WTC11 (cell line): ENCODE measurements around the gene ZFAND6. TPM values are rescaled to one million over a fixed set of nuclear protein-coding genes. Genes with fewer than 3 reads are reported as not detected.

Experiments
- ATAC-seq: fragments of 200-7000 bp; cut with Tn5 transposase; 2 replicates; pipeline ENCODE4 v1.10.0; 2021; ENCODE audit warnings: mild to moderate bottlenecking, moderate library complexity
- CTCF ChIA-PET: fragments of 300-600 bp; sonication (Branson Sonifier 250); formaldehyde crosslinking; loops from one replicate; lab custom pipeline; 2021; ENCODE audit warnings: antibody characterized with exemption; lab: Charles Lee
- POLR2A ChIA-PET: fragments of 350-600 bp; sonication (Branson Sonifier 250); formaldehyde crosslinking; loops from one replicate; lab custom pipeline; 2021; ENCODE audit warnings: antibody characterized with exemption; lab: Charles Lee
- DNase-seq: peaks from one replicate; pipeline ENCODE4 v3.0.0; 2021; ENCODE audit warnings: low spot score
- H3K27ac Mint-ChIP-seq: 2 replicates; pipeline ENCODE4 v1.8.0; 2021; ENCODE audit warnings: mixed read lengths
- H3K27me3 Mint-ChIP-seq: 2 replicates; pipeline ENCODE4 v1.8.0; 2021; ENCODE audit warnings: low read depth, mild to moderate bottlenecking, moderate library complexity, mixed read lengths
- H3K36me3 Mint-ChIP-seq: 2 replicates; pipeline ENCODE4 v1.8.0; 2021; ENCODE audit warnings: mixed read lengths
- H3K4me1 Mint-ChIP-seq: 2 replicates; pipeline ENCODE4 v1.8.0; 2022; ENCODE audit warnings: mixed read lengths
- H3K4me3 Mint-ChIP-seq: 2 replicates; pipeline ENCODE4 v1.8.0; 2021; ENCODE audit warnings: mild to moderate bottlenecking, moderate library complexity, mixed read lengths
- H3K9me3 Mint-ChIP-seq: 2 replicates; pipeline ENCODE4 v1.8.0; 2021; ENCODE audit warnings: mixed read lengths
- ESRRA ChIP-seq: sonication (generic); formaldehyde crosslinking; IDR thresholded peaks from 2 replicates; pipeline ENCODE4 v1.8.1; 2022; ENCODE audit warnings: mild to moderate bottlenecking, missing genetic modification reagents, borderline replicate concordance
- GTF2I ChIP-seq: fragments of 250-450 bp; sonication (Bioruptor Pico); conservative IDR thresholded peaks from 2 replicates; pipeline ENCODE4 v1.4.0; 2021; ENCODE audit warnings: mild to moderate bottlenecking
- MYBL2 ChIP-seq: sonication (generic); formaldehyde crosslinking; IDR thresholded peaks from 2 replicates; pipeline ENCODE4 v1.8.1; 2023; ENCODE audit warnings: mild to moderate bottlenecking, moderate library complexity, missing genetic modification reagents
- RELA ChIP-seq: sonication (generic); formaldehyde crosslinking; IDR thresholded peaks from 2 replicates; pipeline ENCODE4 v1.8.1; 2022; ENCODE audit warnings: missing genetic modification reagents, mild to moderate bottlenecking, borderline replicate concordance
- TEAD1 ChIP-seq: sonication (generic); formaldehyde crosslinking; IDR thresholded peaks from 2 replicates; pipeline ENCODE4 v1.8.0; 2022; ENCODE audit warnings: mild to moderate bottlenecking, missing genetic modification reagents
- TP53 ChIP-seq: sonication (generic); formaldehyde crosslinking; IDR thresholded peaks from 2 replicates; pipeline ENCODE4 v1.8.1; 2023; ENCODE audit warnings: mild to moderate bottlenecking, missing genetic modification reagents
- ZNF121 ChIP-seq: sonication (generic); formaldehyde crosslinking; IDR thresholded peaks from 2 replicates; pipeline ENCODE4 v1.8.0; 2023; ENCODE audit warnings: missing genetic modification reagents
- ZNF138 ChIP-seq: sonication (generic); formaldehyde crosslinking; conservative IDR thresholded peaks from 2 replicates; pipeline ENCODE4 v1.8.1; 2022; ENCODE audit warnings: mild to moderate bottlenecking, moderate library complexity, missing genetic modification reagents
- total RNA-seq: library from RNA; stranded (reverse); gene quantifications from 3 replicates; pipeline ENCODE4 v1.2.3, GENCODE V29; 2021
- TF ChIP-seq, protein P1 (sequence below): fragments of 250-450 bp; sonication (Bioruptor Pico); IDR thresholded peaks from 2 replicates; pipeline ENCODE4 v1.9.0; 2021; ENCODE audit warnings: moderate library complexity, mild to moderate bottlenecking, inconsistent platforms, borderline replicate concordance
- TF ChIP-seq, protein P2 (sequence below): sonication (generic); formaldehyde crosslinking; IDR thresholded peaks from 2 replicates; pipeline ENCODE4 v1.8.1; 2022; ENCODE audit warnings: low read depth, missing genetic modification reagents, borderline replicate concordance
- TF ChIP-seq, protein P3 (sequence below): fragments of 250-450 bp; sonication (Bioruptor Pico); conservative IDR thresholded peaks from 2 replicates; pipeline ENCODE4 v1.9.0; 2021; ENCODE audit warnings: mild to moderate bottlenecking
- TF ChIP-seq, protein P4 (sequence below): sonication (generic); formaldehyde crosslinking; IDR thresholded peaks from 2 replicates; pipeline ENCODE4 v1.8.0; 2022; ENCODE audit warnings: mild to moderate bottlenecking, missing genetic modification reagents
- TF ChIP-seq, protein P5 (sequence below): fragments of 200-600 bp; IDR thresholded peaks from 2 replicates; pipeline ENCODE4 v1.8.0; 2022; ENCODE audit warnings: antibody characterized with exemption
- TF ChIP-seq, protein P6 (sequence below): sonication (generic); formaldehyde crosslinking; IDR thresholded peaks from 2 replicates; pipeline ENCODE4 v1.8.1; 2022; ENCODE audit warnings: missing genetic modification reagents, borderline replicate concordance

ZFAND6 gene
- total RNA-seq, 1 experiment from 2014 or later = 114 TPM

DNA sequence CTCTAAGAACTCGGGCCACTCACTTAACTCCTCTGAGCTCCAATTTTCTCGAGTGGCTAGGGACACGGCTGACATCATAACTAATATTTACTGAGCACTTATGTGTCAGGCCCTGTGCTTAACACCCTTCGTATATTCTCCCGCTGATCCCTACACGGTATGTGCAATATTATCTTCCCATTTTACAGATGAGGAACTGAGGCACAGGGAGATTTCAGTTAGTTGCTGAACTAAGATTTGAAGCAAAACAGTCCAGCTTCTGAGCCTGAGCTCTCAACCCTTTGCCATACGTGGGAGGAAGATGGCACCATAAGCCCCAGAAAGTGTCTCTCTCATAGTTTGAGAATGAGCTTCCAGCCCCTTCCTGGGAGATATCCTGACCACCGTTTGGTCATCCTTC, 112.9 kb downstream of the ZFAND6 start:
- H3K27ac Mint-ChIP-seq = no peak overlapping the region
- TF ChIP-seq ZNF138 = no peak
- TF ChIP-seq, protein P1, sequence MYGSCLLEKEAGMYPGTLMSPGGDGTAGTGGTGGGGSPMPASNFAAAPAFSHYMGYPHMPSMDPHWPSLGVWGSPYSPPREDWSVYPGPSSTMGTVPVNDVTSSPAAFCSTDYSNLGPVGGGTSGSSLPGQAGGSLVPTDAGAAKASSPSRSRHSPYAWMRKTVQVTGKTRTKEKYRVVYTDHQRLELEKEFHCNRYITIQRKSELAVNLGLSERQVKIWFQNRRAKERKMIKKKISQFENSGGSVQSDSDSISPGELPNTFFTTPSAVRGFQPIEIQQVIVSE (CRISPR knock-in tag) = no peak
- no peak for TF ChIP-seq GTF2I (CRISPR knock-in tag)
- TF ChIP-seq ESRRA (CRISPR knock-in tag) = no peak
- no peak for TF ChIP-seq ZNF121 (CRISPR knock-in tag)
- no peak for TF ChIP-seq TEAD1 (CRISPR knock-in tag)
- TF ChIP-seq RELA (CRISPR knock-in tag) = no peak
- TF ChIP-seq, protein P2, sequence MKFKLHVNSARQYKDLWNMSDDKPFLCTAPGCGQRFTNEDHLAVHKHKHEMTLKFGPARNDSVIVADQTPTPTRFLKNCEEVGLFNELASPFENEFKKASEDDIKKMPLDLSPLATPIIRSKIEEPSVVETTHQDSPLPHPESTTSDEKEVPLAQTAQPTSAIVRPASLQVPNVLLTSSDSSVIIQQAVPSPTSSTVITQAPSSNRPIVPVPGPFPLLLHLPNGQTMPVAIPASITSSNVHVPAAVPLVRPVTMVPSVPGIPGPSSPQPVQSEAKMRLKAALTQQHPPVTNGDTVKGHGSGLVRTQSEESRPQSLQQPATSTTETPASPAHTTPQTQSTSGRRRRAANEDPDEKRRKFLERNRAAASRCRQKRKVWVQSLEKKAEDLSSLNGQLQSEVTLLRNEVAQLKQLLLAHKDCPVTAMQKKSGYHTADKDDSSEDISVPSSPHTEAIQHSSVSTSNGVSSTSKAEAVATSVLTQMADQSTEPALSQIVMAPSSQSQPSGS (CRISPR knock-in tag) = no peak
- TF ChIP-seq TP53 (CRISPR knock-in tag) = no peak
- TF ChIP-seq, protein P3, sequence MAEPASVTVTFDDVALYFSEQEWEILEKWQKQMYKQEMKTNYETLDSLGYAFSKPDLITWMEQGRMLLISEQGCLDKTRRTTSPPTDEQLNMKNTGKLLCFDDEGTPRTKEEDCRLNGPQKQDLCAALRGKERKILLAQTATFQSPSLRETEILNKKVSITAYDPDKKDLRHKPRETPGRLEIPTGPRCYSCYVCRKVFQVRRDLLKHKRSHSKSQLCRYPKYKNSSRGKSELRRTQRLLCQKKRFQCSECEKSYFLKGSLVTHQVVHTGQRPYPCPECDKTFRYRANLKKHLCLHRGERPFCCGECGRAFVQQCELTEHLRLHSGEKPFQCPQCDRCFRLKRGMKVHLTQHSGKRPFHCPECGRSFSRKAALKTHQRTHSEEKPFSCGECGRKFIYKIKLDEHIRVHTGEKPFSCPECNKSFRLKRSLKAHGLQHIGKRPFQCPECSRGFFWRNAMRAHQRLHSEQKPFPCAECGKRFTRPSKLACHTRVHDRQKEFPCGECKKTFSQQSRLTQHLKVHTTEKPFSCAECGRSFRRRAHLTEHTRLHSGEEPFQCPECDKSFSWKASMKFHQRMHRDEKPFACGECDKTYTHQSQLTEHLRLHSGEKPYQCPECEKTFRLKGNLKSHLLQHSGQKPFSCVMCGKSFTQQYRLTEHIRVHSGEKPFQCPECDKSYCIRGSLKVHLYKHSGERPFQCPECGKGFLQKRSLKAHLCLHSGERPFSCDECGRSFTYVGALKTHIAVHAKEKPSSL (CRISPR knock-in tag) = no peak
- TF ChIP-seq, protein P4, sequence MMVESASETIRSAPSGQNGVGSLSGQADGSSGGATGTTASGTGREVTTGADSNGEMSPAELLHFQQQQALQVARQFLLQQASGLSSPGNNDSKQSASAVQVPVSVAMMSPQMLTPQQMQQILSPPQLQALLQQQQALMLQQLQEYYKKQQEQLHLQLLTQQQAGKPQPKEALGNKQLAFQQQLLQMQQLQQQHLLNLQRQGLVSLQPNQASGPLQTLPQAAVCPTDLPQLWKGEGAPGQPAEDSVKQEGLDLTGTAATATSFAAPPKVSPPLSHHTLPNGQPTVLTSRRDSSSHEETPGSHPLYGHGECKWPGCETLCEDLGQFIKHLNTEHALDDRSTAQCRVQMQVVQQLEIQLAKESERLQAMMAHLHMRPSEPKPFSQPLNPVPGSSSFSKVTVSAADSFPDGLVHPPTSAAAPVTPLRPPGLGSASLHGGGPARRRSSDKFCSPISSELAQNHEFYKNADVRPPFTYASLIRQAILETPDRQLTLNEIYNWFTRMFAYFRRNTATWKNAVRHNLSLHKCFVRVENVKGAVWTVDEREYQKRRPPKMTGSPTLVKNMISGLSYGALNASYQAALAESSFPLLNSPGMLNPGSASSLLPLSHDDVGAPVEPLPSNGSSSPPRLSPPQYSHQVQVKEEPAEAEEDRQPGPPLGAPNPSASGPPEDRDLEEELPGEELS (CRISPR knock-in tag) = no peak
- TF ChIP-seq MYBL2 (CRISPR knock-in tag) = no peak
- H3K27me3 Mint-ChIP-seq = no peaks in the 10 kb centered on the region
- ATAC-seq (no peak), DNase-seq (no peak)
- H3K9me3 Mint-ChIP-seq = peaks cover 5% of the 10 kb centered on the region; the same call in 1 of the 2 replicates
- H3K36me3 Mint-ChIP-seq = peaks cover 19% of the 10 kb centered on the region
- POLR2A ChIA-PET = interaction anchor here (0.5 to 0.6 kb wide), 2 partner anchors 109 to 227 kb away, joined by 3 to 4 read pairs; no protein-coding TSS in a partner anchor
- CTCF ChIA-PET = interaction anchor here (0.7 to 1.9 kb wide), 11 partner anchors 12 to 319 kb away, joined by 3 to 6 read pairs (median 4); no protein-coding TSS in a partner anchor
- H3K4me3 Mint-ChIP-seq = no peak overlapping the region
- H3K4me1 Mint-ChIP-seq = no peaks in the 10 kb centered on the region

DNA sequence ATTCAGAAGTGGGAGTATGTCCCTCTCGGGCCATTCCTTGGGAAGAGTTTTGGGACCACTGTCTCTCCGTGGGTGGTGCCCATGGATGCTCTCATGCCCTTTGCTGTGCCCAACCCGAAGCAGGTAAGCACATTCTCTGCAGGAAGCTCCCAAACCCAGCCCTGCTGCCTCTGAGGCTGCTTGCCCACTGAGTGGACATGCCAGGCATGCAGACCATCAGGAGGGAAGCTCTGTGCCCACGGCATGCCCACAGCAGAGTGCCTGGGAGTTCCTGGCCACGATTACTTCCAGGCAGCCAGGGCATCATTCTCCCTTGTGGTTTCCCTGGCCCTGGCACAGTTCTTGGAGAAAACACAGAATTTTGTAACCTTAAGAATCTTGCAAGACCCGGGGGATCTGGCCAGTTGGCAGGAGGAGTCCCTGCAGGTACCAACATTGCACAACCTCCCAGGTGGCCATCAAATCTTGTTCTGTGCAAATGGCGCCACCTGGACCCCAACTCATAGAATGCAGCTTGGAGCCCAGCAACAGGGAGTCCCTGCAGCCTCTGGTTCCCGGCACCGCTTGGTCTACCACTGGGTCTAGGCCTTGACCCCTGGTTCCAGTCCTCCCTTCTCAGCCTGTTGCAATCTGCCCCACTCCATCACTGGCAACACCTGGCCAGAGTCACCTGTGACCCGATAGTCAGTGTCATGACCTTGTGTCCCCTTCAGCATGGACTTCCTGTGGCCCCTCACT, 113.7 kb downstream of the ZFAND6 start:
- Mint-ChIP-seq H3K4me3 (no peak overlapping the region), H3K27ac (peak overlapping the region; percentile 41; the same call in 1 of the 2 replicates)
- POLR2A ChIA-PET = interaction anchor here (0.6 kb wide), 1 partner anchor 110 kb away, joined by 4 read pairs; no protein-coding TSS in a partner anchor

More for the DNA sequence above, 113.7 kb downstream of the ZFAND6 start:
- no peaks in the 10 kb centered on the region for H3K4me1 Mint-ChIP-seq
- no peaks in the 10 kb centered on the region for H3K27me3 Mint-ChIP-seq
- ATAC-seq (peak; percentile 95), DNase-seq (peak; percentile 83)
- peaks cover 5% of the 10 kb centered on the region; the same call in 1 of the 2 replicates for H3K9me3 Mint-ChIP-seq
- CTCF ChIA-PET = interaction anchor here (0.9 to 1.9 kb wide), 12 partner anchors 12 to 463 kb away, joined by 3 to 6 read pairs (median 3); partner anchors contain the start of gene FAH
- TF ChIP-seq, protein P5, sequence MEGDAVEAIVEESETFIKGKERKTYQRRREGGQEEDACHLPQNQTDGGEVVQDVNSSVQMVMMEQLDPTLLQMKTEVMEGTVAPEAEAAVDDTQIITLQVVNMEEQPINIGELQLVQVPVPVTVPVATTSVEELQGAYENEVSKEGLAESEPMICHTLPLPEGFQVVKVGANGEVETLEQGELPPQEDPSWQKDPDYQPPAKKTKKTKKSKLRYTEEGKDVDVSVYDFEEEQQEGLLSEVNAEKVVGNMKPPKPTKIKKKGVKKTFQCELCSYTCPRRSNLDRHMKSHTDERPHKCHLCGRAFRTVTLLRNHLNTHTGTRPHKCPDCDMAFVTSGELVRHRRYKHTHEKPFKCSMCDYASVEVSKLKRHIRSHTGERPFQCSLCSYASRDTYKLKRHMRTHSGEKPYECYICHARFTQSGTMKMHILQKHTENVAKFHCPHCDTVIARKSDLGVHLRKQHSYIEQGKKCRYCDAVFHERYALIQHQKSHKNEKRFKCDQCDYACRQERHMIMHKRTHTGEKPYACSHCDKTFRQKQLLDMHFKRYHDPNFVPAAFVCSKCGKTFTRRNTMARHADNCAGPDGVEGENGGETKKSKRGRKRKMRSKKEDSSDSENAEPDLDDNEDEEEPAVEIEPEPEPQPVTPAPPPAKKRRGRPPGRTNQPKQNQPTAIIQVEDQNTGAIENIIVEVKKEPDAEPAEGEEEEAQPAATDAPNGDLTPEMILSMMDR = peak; percentile 78
- TF ChIP-seq, protein P6, sequence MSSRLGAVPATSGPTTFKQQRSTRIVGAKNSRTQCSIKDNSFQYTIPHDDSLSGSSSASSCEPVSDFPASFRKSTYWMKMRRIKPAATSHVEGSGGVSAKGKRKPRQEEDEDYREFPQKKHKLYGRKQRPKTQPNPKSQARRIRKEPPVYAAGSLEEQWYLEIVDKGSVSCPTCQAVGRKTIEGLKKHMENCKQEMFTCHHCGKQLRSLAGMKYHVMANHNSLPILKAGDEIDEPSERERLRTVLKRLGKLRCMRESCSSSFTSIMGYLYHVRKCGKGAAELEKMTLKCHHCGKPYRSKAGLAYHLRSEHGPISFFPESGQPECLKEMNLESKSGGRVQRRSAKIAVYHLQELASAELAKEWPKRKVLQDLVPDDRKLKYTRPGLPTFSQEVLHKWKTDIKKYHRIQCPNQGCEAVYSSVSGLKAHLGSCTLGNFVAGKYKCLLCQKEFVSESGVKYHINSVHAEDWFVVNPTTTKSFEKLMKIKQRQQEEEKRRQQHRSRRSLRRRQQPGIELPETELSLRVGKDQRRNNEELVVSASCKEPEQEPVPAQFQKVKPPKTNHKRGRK (CRISPR knock-in tag) = no peak
- peaks cover 18% of the 10 kb centered on the region for H3K36me3 Mint-ChIP-seq
